ENCODE results near the gene CBX4.

Gene CBX4

DNA sequence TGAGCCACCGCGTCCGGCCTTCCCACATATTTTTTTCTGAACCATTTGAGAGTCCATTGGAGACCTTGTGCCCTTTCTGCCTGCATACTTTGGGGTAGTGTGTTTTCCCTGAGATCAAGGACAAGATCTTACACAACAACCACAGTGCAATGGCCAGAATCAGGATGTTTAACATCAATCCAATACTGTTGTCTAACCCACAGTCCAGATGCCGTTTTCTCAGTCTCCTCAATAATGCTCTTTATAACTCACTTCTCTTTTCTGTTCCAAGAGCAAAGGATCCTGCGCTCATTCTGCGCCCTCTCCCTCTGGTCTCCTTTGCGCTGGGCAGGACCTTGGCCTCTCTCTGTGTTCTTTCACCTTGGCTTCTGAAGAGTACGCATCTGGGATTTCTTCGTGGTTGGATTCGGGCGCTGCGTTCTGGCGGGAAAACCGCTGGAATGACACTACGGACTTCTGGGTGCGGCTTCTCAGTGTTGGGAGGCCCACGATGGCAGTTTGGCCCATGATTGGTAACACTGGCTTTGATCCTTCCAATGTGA lies 16.6 kb downstream of the CBX4 start:
- TF ChIP-seq, protein P1, sequence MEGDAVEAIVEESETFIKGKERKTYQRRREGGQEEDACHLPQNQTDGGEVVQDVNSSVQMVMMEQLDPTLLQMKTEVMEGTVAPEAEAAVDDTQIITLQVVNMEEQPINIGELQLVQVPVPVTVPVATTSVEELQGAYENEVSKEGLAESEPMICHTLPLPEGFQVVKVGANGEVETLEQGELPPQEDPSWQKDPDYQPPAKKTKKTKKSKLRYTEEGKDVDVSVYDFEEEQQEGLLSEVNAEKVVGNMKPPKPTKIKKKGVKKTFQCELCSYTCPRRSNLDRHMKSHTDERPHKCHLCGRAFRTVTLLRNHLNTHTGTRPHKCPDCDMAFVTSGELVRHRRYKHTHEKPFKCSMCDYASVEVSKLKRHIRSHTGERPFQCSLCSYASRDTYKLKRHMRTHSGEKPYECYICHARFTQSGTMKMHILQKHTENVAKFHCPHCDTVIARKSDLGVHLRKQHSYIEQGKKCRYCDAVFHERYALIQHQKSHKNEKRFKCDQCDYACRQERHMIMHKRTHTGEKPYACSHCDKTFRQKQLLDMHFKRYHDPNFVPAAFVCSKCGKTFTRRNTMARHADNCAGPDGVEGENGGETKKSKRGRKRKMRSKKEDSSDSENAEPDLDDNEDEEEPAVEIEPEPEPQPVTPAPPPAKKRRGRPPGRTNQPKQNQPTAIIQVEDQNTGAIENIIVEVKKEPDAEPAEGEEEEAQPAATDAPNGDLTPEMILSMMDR (conservative IDR thresholded peaks at IDR 0.05): no peak
- no peak overlapping the region for H3K27ac ChIP-seq

DNA sequence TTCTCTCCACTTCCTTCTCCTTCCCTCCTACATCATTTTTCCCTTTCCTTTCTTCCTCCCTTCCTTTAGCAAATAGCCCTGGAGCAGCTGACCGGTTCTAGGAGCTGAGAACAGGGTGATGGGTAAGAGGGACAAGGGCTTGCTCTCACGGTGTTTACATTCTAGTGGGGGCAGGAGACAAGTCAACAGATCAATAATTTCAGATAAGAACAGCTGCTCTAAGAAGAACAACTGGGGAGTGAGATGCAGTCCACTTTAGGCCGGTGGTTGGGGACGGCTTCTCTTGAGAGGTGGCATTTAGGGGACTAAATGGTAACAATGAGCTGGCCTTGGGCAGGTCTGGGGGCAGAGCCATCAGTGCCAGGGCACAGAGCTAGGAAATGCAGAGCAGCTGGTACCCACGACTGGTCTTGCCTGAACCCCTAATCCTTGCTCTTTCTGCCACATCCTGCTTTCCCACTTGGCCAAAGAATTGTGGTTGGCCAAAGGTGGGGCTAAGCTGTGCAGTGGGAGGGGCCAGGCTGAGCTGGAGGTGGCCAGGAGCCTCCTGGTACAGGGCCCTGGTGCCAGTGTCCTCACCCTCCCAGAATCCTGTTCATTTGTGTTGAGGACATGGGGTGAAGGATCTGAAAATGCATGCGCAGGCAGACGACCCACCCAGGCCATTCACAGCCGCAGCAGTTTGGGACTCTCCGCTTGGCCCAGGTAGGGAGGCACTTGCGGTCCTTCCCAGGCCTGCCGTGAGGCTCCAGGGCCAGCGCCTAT lies 17.7 kb downstream of the CBX4 start:
- no peak overlapping the region for H3K27ac ChIP-seq
- TF ChIP-seq, protein P1 (conservative IDR thresholded peaks at IDR 0.05): no peak

DNA sequence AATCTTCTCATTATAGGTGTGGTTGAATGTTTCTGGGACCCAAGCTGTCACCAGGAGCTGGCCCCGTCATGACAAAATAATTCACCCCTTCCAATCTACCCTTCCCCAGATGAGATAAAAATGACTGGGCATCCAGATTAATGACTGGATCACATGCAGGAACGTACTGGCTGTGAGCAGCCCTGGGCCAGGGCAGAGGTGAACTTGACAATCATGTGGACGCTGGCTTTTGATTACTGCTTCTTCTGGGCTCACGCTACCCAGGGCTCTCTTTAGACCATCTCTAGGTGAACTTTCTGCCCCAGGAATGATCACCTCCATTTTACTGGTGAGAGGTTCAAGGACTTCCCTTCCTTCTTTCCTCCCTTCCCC lies 18.3 kb downstream of the CBX4 start:
- no peak overlapping the region for H3K27ac ChIP-seq
- TF ChIP-seq, protein P1 (conservative IDR thresholded peaks at IDR 0.05): no peak

DNA sequence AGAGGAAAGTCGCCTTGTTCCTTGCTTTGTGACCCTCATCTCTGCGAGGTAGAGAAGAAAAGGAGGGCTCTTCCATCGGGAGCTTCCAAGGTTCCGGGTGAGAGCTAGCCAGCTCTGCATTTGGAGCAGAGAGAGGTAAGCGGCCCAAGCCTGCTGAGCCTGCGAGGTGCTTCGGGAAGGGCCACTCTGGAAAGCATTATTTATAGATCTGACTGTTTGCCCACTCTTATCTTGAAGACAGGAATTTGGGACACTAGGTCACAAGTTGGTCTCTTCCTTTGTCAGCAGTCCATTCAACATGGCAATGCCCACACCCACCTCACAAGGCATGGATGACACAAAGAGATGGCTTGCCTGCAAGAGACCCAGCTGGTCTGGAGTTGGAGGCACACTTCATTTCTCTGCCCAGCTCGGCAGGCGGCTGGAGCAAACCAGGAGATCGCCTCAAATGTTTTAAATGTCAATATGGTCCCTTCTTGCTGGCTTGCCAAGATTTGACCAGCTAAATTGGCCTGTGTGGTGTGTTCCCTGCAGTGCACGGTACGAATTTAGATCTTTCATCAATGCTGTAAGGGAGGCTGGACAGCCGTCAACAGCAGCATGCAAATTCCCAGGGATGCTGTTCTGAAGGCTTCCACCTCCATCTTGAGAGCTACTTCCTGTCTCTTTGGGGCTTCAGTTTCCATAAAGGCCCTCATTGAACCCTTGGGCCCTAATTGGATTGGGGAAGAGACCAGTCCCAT lies 19.5 kb downstream of the CBX4 start:
- TF ChIP-seq, protein P1 (conservative IDR thresholded peaks at IDR 0.05): no peak
- H3K27ac ChIP-seq: no peak overlapping the region

DNA sequence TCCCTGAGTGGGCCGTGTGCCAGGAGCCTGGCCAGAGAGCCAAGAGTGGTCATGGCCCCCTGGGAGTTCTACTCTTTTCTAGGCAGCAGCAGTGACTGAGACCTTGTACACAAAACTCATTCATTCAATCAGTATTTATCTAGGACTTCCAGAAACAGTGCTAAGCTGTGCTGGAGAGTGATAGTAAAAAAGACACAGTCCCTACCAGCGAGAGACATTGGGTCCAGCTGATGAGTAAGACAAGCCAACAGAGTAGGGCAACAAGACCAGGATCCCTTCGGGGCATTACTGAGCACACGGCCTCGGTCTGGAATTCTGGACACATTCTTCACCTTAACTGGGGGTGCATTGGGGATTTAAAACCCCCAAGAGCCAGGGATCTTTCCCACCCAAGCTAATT lies 20.2 kb downstream of the CBX4 start:
- TF ChIP-seq, protein P1 (conservative IDR thresholded peaks at IDR 0.05): no peak
- H3K27ac ChIP-seq: no peak overlapping the region

DNA sequence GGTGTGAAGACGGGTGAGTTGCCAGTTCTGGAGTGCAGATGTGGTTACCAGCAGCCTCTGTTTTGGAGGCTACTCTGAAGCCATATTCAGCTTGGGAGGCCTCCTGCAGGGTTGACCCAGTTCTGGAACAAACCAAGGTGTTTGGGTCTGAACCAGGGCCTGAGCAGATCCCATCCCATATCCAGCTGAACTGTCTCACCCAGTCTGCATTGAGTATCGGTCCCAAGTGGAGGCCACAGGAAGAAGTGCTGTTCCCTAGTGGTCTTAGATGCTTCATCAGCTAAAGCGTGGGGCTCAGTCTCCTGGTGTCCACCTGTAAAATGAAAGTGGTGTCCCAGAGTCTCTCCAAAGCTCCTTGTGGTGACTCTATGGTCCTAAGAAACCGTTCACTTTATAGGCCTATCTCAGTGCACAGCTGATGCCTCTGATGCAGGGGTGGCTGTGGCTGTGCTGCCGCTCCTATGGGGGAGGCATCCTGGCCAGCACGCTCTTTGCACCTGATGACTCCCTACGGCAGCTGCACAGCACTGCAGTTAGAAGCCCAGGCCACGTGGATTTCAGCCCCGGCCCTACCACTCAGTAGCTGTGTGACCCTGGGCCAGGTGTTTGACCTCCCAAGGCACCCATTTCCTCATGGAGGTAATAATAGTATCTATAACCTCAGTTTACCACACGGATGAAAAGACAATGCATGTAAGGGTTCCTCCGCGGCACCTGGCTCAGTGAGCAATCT lies 21.0 kb downstream of the CBX4 start:
- H3K27ac ChIP-seq: no peak overlapping the region
- TF ChIP-seq, protein P1 (conservative IDR thresholded peaks at IDR 0.05): no peak

Measured in VCaP (cell line).